IMR-90 (cell line): ENCODE results near the gene PPP1R3F. TPM values are rescaled to one million over a fixed set of nuclear protein-coding genes. Genes with fewer than 3 reads are reported as not detected.
A peak's percentile ranks its signal among the peaks of the same experiment; 100 is the strongest.

Experiments used
- ATAC-seq: fragments of 200-7000 bp; cut with Tn5 transposase; 2 replicates; pipeline ENCODE4 v1.9.1; 2020; ENCODE audit warnings: low read depth, mild to moderate bottlenecking, moderate library complexity
- BruUV-seq: library from RNA; stranded (reverse); fragments of 400-500 nt; replicated peaks from 2 replicates; lab custom pipeline; 2021; lab: Mats Ljungman, UMichigan
- CTCF ChIA-PET: fragments of 300-600 bp; formaldehyde crosslinking; extraction: SDS; loops from one replicate; lab custom pipeline; 2021; ENCODE audit warnings: antibody characterized with exemption; lab: Yijun Ruan, JAX
- POLR2A ChIA-PET: fragments of 300-600 bp; sonication (Branson Sonifier 250); formaldehyde crosslinking; loops from one replicate; lab custom pipeline; 2022; ENCODE audit warnings: antibody characterized with exemption; ENCODE audit not compliant: unreplicated experiment; lab: Charles Lee
- DNase-seq: peaks from one replicate; pipeline ENCODE4 v3.0.0; 2013
- H2AFZ ChIP-seq: replicated peaks from 2 replicates; pipeline ENCODE3; 2013; ENCODE audit warnings: low read length, mild to moderate bottlenecking; ENCODE audit not compliant: poor library complexity
- H2AK5ac ChIP-seq: 2 replicates; pipeline ENCODE4 v1.6.1; 2013; ENCODE audit warnings: low read depth, low read length, inconsistent platforms
- H2AK9ac ChIP-seq: replicated peaks from 2 replicates; pipeline ENCODE3; 2013; ENCODE audit warnings: mild to moderate bottlenecking, low read depth, low read length, moderate library complexity; ENCODE audit not compliant: poor library complexity
- H2BK120ac ChIP-seq: 2 replicates; pipeline ENCODE4 v1.6.1; 2013; ENCODE audit warnings: low read depth, low read length, inconsistent platforms
- H2BK15ac ChIP-seq: 3 replicates; pipeline ENCODE4 v1.6.1; 2013; ENCODE audit warnings: low read depth, low read length, inconsistent platforms
- H2BK20ac ChIP-seq: 2 replicates; pipeline ENCODE4 v1.6.1; 2013; ENCODE audit warnings: low read depth, mild to moderate bottlenecking, inconsistent platforms, low read length, moderate library complexity
- H2BK5ac ChIP-seq: 2 replicates; pipeline ENCODE4 v1.6.1; 2013; ENCODE audit warnings: mild to moderate bottlenecking, low read depth, low read length, inconsistent platforms; ENCODE audit not compliant: poor library complexity, severe bottlenecking
- H3K14ac ChIP-seq: replicated peaks from 2 replicates; pipeline ENCODE4 v1.6.1; 2013; ENCODE audit warnings: low read depth, low read length, inconsistent platforms
- H3K18ac ChIP-seq: 2 replicates; pipeline ENCODE4 v1.6.1; 2013; ENCODE audit warnings: low read depth, low read length, control low read depth
- H3K23ac ChIP-seq: 2 replicates; pipeline ENCODE4 v1.6.1; 2013; ENCODE audit warnings: low read depth, low read length, inconsistent platforms
- H3K27ac ChIP-seq: 2 replicates; pipeline ENCODE4 v1.5.1; 2013; ENCODE audit warnings: mild to moderate bottlenecking, control low read depth, low read length; ENCODE audit not compliant: insufficient read depth
- H3K27me3 ChIP-seq: 2 replicates; pipeline ENCODE4 v1.6.1; 2013; ENCODE audit warnings: low read length; ENCODE audit not compliant: control insufficient read depth, insufficient read depth
- H3K36me3 ChIP-seq: 2 replicates; pipeline ENCODE4 v1.6.1; 2013; ENCODE audit warnings: low read length, mixed read lengths; ENCODE audit not compliant: control insufficient read depth, insufficient read depth
- H3K4ac ChIP-seq: 2 replicates; pipeline ENCODE4 v1.6.1; 2013; ENCODE audit warnings: low read depth, low read length, inconsistent platforms
- H3K4me1 ChIP-seq: 2 replicates; pipeline ENCODE4 v1.6.1; 2013; ENCODE audit warnings: low read length, mixed read lengths; ENCODE audit not compliant: control insufficient read depth, insufficient read depth
- H3K4me2 ChIP-seq: 2 replicates; pipeline ENCODE4 v1.6.1; 2013; ENCODE audit warnings: low read depth, mild to moderate bottlenecking, control low read depth, low read length, moderate library complexity
- H3K4me3 ChIP-seq: 2 replicates; pipeline ENCODE4 v1.5.1; 2013; ENCODE audit warnings: low read depth, mild to moderate bottlenecking, control low read depth, low read length, moderate library complexity; ENCODE audit not compliant: insufficient read depth
- H3K56ac ChIP-seq: 2 replicates; pipeline ENCODE4 v1.6.1; 2013; ENCODE audit warnings: low read length, inconsistent platforms; ENCODE audit not compliant: insufficient read depth; ENCODE audit errors: extremely low read depth
- H3K79me1 ChIP-seq, 2 experiments: 2 replicates each; pipeline ENCODE4 v1.6.1; 2013; ENCODE audit warnings: low read length in 2 of 2, inconsistent platforms in 1 of 2, low read depth in 1 of 2
- H3K9ac ChIP-seq: 2 replicates; pipeline ENCODE4 v1.6.1; 2013; ENCODE audit warnings: low read depth, low read length, control low read depth
- H3K9me1 ChIP-seq: 2 replicates; pipeline ENCODE4 v1.6.1; 2013; ENCODE audit warnings: low read length, inconsistent platforms; ENCODE audit not compliant: insufficient read depth
- H3K9me3 ChIP-seq: 2 replicates; pipeline ENCODE4 v1.6.1; 2013; ENCODE audit warnings: low read length; ENCODE audit not compliant: control insufficient read depth, insufficient read depth
- H4K20me1 ChIP-seq: 2 replicates; pipeline ENCODE4 v1.6.1; 2013; ENCODE audit warnings: low read length, inconsistent platforms; ENCODE audit not compliant: insufficient read depth
- H4K5ac ChIP-seq: 2 replicates; pipeline ENCODE4 v1.6.1; 2013; ENCODE audit warnings: mild to moderate bottlenecking, low read depth, low read length, control low read depth
- H4K8ac ChIP-seq, 2 experiments: 2 replicates each; pipeline ENCODE4 v1.6.1; 2013; ENCODE audit warnings: low read depth in 2 of 2, low read length in 2 of 2, control low read depth in 1 of 2, inconsistent platforms in 1 of 2
- H4K91ac ChIP-seq: 2 replicates; pipeline ENCODE4 v1.6.1; 2013; ENCODE audit warnings: low read depth, low read length, inconsistent platforms; ENCODE audit not compliant: insufficient read depth
- BHLHE40 ChIP-seq: fragments of 150-350 bp; IDR thresholded peaks from 2 replicates; pipeline ENCODE4 v1.6.1; 2016; ENCODE audit warnings: mild to moderate bottlenecking, low read depth, low read length
- POLR2A ChIP-seq: IDR thresholded peaks from 2 replicates; pipeline ENCODE4 v1.6.1; 2012; ENCODE audit warnings: mild to moderate bottlenecking, low read depth, low read length
- RFX5 ChIP-seq: IDR thresholded peaks from 2 replicates; pipeline ENCODE4 v1.8.0; 2012; ENCODE audit warnings: low read depth, mild to moderate bottlenecking, low read length, moderate library complexity
- WGBS, 2 experiments: methylation state at CpG; one replicate each; pipeline versions ENCODE4 v1.1.5 to v1.1.7; 2013; ENCODE audit warnings: missing lambda C conversion rate in 2 of 2; ENCODE audit not compliant: insufficient read length in 1 of 2; ENCODE audit errors: extremely low coverage in 2 of 2; 5-methylcytosine and 5-hydroxymethylcytosine counted together
- dilution Hi-C: fragments of 300-500 bp; cut with HindIII; formaldehyde crosslinking; loops from one replicate; pipeline ENCODE4 v1.14.3; 2018; ENCODE audit warnings: low sequenced_read_pairs; ENCODE audit not compliant: unreplicated experiment
- in situ Hi-C: fragments of 300-500 bp; cut with MboI; formaldehyde crosslinking; loops from 3 replicates; pipeline ENCODE4 v1.14.3; 2019; ENCODE audit warnings: low sequenced_read_pairs, inconsistent platforms, mixed read lengths
- intact Hi-C: fragments of 100-400 bp; cut with micrococcal nuclease; formaldehyde crosslinking; loops from 2 replicates; pipeline ENCODE4 v1.10.0; 2022
- polyA plus RNA-seq, 3 experiments: library from polyadenylated mRNA; depleted of rRNA; stranded (reverse); fragments of >200 nt; gene quantifications; 2 replicates each; pipeline ENCODE4 v1.2.3, GENCODE V29; 2012; ENCODE audit warnings: low replicate concordance in 1 of 3
- total RNA-seq: library from RNA; depleted of rRNA; stranded (reverse); fragments of >200 nt; gene quantifications from 2 replicates; pipeline ENCODE4 v1.2.3, GENCODE V29; 2012
- TF ChIP-seq, protein P1 (sequence below): fragments of 150-350 bp; IDR thresholded peaks from 2 replicates; pipeline ENCODE4 v1.6.1; 2016; ENCODE audit warnings: low read depth, mild to moderate bottlenecking, low read length, moderate library complexity, borderline replicate concordance
- TF ChIP-seq, protein P2 (sequence below): conservative IDR thresholded peaks from 2 replicates; pipeline ENCODE4 v1.5.1; 2012; ENCODE audit warnings: mild to moderate bottlenecking, low read depth, low read length, improper control_type of control experiment

PPP1R3F gene
- total and polyA plus RNA-seq, 2 of the 4 experiments (the other 2 are of a cell fraction): 0.72 to 1.7 TPM

DNA sequence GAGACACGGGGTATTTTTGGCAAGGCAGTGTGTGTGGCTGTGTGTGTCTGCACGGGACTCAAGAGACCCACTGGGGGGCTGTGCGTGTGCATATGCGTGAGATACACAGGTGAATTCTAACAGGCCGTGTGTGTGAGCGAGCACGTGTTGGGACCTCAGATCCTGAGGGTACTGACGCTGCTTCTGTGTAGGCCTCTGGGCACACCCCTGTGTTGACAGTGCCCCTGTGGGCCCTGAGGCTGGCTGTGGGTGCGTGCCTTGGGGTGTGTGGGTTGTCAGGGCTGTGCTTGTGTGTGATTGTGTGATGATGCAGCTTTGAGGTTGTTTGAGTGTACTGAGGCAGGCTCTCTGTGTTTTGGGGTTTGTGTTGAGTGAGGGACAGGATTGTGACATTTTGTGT is 19.0 kb upstream of the PPP1R3F start:
- dilution Hi-C loops (no loop called here), intact Hi-C loops (no loop called here), in situ Hi-C loops (no loop called here)
- no peak overlapping the region for H2BK20ac ChIP-seq
- no peaks in the 10 kb centered on the region for H3K79me1 ChIP-seq
- no peak overlapping the region for H2BK5ac ChIP-seq
- H2BK15ac ChIP-seq: no peak overlapping the region
- no peak overlapping the region for H3K27ac ChIP-seq
- no peak overlapping the region for H2AK9ac ChIP-seq
- POLR2A ChIA-PET: no interaction called here
- H3K27me3 ChIP-seq: no peaks in the 10 kb centered on the region; the same call in 1 of the 2 replicates
- H2AFZ ChIP-seq: peak overlapping the region; percentile 14
- no peak overlapping the region for H3K23ac ChIP-seq
- no peak overlapping the region for H3K4ac ChIP-seq
- no peak overlapping the region for H3K4me3 ChIP-seq
- H4K20me1 ChIP-seq: no peaks in the 10 kb centered on the region
- no peak overlapping the region for H3K18ac ChIP-seq
- no peak overlapping the region for H4K8ac ChIP-seq
- no peak overlapping the region for H2BK120ac ChIP-seq
- ATAC-seq: no peak
- H3K9ac ChIP-seq: no peak overlapping the region
- WGBS, 2 experiments: 82% methylated on average over 9 of the region's 9 CpGs; no CpG with 5 or more reads in 1 of the 2 experiments
- no peaks in the 10 kb centered on the region for H3K9me3 ChIP-seq
- CTCF ChIA-PET: no interaction called here
- no TSS peak for BruUV-seq
- H4K91ac ChIP-seq: no peak overlapping the region
- H3K36me3 ChIP-seq: peaks cover 4% of the 10 kb centered on the region; the same call in 1 of the 2 replicates
- H2AK5ac ChIP-seq: no peak overlapping the region
- H3K4me1 ChIP-seq: no peaks in the 10 kb centered on the region
- H3K14ac ChIP-seq: no peak overlapping the region
- H3K9me1 ChIP-seq: no peaks in the 10 kb centered on the region
- no peak overlapping the region for H3K4me2 ChIP-seq
- no peak overlapping the region for H3K56ac ChIP-seq
- TF ChIP-seq, protein P1, sequence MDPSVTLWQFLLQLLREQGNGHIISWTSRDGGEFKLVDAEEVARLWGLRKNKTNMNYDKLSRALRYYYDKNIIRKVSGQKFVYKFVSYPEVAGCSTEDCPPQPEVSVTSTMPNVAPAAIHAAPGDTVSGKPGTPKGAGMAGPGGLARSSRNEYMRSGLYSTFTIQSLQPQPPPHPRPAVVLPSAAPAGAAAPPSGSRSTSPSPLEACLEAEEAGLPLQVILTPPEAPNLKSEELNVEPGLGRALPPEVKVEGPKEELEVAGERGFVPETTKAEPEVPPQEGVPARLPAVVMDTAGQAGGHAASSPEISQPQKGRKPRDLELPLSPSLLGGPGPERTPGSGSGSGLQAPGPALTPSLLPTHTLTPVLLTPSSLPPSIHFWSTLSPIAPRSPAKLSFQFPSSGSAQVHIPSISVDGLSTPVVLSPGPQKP: no peak
- TF ChIP-seq RFX5: no peak
- TF ChIP-seq, protein P2, sequence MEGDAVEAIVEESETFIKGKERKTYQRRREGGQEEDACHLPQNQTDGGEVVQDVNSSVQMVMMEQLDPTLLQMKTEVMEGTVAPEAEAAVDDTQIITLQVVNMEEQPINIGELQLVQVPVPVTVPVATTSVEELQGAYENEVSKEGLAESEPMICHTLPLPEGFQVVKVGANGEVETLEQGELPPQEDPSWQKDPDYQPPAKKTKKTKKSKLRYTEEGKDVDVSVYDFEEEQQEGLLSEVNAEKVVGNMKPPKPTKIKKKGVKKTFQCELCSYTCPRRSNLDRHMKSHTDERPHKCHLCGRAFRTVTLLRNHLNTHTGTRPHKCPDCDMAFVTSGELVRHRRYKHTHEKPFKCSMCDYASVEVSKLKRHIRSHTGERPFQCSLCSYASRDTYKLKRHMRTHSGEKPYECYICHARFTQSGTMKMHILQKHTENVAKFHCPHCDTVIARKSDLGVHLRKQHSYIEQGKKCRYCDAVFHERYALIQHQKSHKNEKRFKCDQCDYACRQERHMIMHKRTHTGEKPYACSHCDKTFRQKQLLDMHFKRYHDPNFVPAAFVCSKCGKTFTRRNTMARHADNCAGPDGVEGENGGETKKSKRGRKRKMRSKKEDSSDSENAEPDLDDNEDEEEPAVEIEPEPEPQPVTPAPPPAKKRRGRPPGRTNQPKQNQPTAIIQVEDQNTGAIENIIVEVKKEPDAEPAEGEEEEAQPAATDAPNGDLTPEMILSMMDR: no peak
- TF ChIP-seq BHLHE40: no peak
- TF ChIP-seq POLR2A: no peak
- DNase-seq: no peak
- no peak overlapping the region for H4K5ac ChIP-seq
